SJSA1 (cell line): ENCODE data around the gene OSER1. TPM values are rescaled to one million over a fixed set of nuclear protein-coding genes. Genes with fewer than 3 reads are reported as not detected.

ENCODE experiments used
- DNase-seq, 2 experiments: peaks; one replicate each; pipeline ENCODE4 v3.0.0-alpha.2; 2015 to 2020; ENCODE audit warnings: low spot score in 2 of 2, low read depth in 1 of 2
- H3K27ac ChIP-seq: fragments of 250-450 bp; sonication (Bioruptor Pico); 2 replicates; pipeline ENCODE4 v1.5.1; 2020; ENCODE audit warnings: mild to moderate bottlenecking, moderate library complexity
- H3K27me3 ChIP-seq: fragments of 250-450 bp; sonication (Bioruptor Pico); replicated peaks from 2 replicates; pipeline ENCODE4 v1.5.1; 2020; ENCODE audit warnings: mild to moderate bottlenecking, moderate library complexity
- H3K36me3 ChIP-seq: fragments of 250-450 bp; sonication (Bioruptor Pico); 2 replicates; pipeline ENCODE4 v1.5.1; 2020; ENCODE audit warnings: mild to moderate bottlenecking
- H3K4me1 ChIP-seq: fragments of 250-450 bp; sonication (Bioruptor Pico); replicated peaks from 2 replicates; pipeline ENCODE4 v1.6.1; 2021; ENCODE audit warnings: mild to moderate bottlenecking
- H3K4me3 ChIP-seq: fragments of 250-450 bp; sonication (Bioruptor Pico); 2 replicates; pipeline ENCODE4 v1.5.1; 2020; ENCODE audit warnings: mild to moderate bottlenecking
- H3K9me3 ChIP-seq: fragments of 250-450 bp; sonication (Bioruptor Pico); replicated peaks from 2 replicates; pipeline ENCODE4 v1.5.1; 2020; ENCODE audit warnings: mild to moderate bottlenecking
- total RNA-seq: library from RNA; depleted of rRNA; stranded (reverse); fragments of >200 nt; shearing (Covaris generic); gene quantifications from 2 replicates; pipeline ENCODE4 v1.2.3, GENCODE V29; 2014

OSER1 gene
- total RNA-seq, 1 experiment from 2014 or later = 58.7 TPM

DNA sequence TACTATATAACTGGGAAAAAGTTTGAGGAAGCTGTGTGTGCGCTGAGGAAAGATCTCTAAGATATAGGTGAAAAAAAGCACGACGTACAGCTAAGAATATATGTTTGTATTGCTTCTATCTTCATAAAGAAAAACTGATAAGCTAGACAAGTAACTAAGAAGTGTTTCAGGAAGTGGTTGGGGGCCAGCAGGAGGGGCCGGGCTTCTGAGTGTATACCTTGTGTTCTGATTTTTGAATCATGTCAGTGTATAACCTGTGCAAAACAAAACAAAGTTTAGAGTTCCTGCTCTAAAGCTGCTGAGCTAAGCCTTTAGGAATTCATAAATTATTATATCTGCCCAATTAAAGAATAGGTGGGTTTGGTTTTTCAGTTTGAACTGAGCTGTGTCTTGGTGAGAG is 7.9 kb upstream of the OSER1 start:
- Histone ChIP-seq H3K27me3 (no peaks in the 10 kb centered on the region), H3K36me3 (no peaks in the 10 kb centered on the region), H3K4me3 (no peak overlapping the region), H3K27ac (no peak overlapping the region), H3K9me3 (no peaks in the 10 kb centered on the region), H3K4me1 (no peaks in the 10 kb centered on the region)
- DNase-seq = no peak

DNA sequence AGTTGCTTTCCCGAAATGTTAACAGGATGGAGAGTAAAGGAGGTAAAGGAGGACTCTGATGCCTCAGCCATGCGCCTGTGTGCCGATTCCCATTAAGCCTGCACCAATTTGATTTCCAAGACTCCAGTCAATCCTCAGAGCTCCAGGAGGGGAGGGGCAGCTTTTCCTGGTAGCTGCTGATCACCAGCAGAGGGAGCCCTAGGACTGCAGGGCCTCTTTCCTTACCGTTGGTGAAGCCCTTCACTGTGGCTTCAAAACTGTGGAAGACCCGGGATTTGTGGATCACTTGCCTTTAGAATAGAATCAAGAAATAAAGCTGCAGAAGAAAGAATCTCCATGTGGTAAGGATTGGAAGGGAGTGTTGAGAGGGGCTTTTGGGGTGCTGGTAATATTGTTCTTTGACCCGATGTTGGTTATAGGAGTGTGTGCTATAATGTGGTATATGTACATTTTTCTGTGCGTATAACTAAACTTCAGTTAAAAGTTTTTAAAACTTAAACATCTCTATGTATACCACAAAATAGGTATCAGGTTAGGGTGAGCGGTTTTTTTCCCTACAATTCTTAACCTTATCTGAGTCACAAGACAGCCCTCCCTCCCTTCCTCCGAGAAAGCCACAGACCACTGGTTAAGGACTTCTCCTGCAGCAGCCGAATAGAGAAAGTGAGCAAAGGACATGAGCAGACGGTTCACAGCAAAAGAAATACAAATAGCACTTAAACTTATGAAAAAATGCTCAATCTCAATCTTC is 6.9 kb upstream of the OSER1 start:
- no peak overlapping the region for H3K27ac ChIP-seq
- no peak overlapping the region for H3K4me3 ChIP-seq
- H3K4me1 ChIP-seq = no peaks in the 10 kb centered on the region
- H3K27me3 ChIP-seq = no peaks in the 10 kb centered on the region
- no peaks in the 10 kb centered on the region for H3K36me3 ChIP-seq
- peak; percentile 58 to 76 for DNase-seq
- H3K9me3 ChIP-seq = no peaks in the 10 kb centered on the region

DNA sequence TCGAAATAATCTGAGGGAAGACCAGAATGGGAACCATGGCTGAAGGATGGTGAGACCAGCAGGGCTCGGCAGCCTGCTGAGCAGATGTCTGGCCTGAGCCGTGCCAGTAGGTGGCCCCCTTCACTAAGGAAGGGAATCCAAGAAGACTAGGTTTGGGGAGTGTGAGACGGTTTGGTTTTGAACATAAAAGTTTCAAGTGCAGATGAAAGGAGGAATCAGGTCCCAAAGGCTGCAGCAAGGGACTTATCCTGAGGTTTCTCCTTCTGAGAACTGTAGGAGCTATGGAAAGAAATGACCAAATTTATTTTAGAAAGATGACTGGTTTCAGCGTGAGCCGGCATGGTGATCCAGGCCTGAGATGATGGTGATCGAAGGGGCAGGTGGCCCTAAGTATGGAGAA is 4.6 kb upstream of the OSER1 start:
- peak; percentile 36 to 66 for DNase-seq
- Histone ChIP-seq H3K36me3 (peaks cover 4% of the 10 kb centered on the region), H3K27me3 (no peaks in the 10 kb centered on the region), H3K4me1 (peaks cover 8% of the 10 kb centered on the region), H3K27ac (no peak overlapping the region), H3K9me3 (no peaks in the 10 kb centered on the region), H3K4me3 (no peak overlapping the region)

DNA sequence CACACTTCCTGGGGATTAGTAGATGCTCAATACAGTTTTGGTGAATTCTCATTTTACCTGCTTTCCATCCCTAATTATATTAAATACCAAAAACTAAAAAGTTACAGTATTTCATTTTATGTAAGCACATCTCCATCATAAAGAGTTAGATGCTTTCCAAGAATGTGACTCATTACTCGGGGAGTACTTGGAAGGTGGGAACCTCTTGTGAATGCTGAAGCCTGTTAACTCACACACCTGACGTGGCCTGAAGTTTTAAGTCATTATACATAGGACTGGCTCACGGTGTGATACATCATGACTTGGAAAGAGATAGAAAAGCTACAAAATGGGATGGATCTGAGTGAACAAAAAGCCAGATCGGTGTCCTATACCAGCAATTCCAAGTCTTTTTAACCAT is 2.2 kb upstream of the OSER1 start:
- no peak overlapping the region for H3K4me3 ChIP-seq
- H3K27me3 ChIP-seq = no peaks in the 10 kb centered on the region
- H3K27ac ChIP-seq = no peak overlapping the region
- no peak for DNase-seq
- H3K36me3 ChIP-seq = peaks cover 6% of the 10 kb centered on the region
- H3K4me1 ChIP-seq = peaks cover 23% of the 10 kb centered on the region
- no peaks in the 10 kb centered on the region for H3K9me3 ChIP-seq

DNA sequence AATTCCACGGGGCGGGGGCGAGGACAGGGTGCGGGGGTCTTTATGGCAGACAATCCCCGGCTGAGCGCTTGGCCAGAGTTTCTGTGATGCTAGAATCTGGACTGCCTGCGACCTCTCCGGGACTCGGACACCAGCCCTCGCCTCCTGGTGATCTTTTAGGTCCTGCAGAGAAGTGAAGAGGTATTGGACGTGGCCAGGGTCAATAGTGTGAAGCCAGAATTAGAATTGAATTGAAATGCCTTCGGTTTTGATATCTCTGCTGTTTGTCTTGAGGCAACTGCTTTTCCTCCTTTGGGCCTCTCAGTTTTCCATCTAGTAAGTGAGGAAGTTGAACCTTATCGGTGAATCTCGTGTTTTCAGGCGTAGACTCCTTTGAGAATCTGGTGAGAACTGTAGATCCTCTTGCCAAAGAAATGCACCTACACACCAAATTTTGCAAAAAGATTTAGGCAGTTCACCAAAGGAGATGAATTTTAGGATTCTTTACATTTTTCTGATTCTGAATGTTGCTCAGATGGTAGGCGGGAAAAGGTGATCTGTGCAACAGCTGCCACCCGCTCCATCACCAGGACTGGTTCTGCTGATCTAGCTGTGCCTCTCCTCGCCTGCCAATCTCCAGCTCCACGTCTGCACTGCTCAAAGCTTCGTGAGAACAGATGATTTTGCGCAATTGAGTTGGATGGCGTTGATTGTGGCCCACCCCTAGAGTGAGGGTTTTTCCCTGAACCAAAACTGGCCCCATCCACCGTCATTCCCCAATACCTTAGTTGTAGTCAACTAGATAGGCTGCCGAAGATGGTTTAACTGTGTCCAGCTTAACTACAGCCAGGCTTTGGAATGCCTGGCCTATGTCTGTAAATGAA is 837 bp upstream of the OSER1 start:
- peak overlapping the region; percentile 60 for H3K27ac ChIP-seq
- H3K27me3 ChIP-seq = no peaks in the 10 kb centered on the region
- H3K4me1 ChIP-seq = peaks cover 31% of the 10 kb centered on the region
- DNase-seq = no peak
- H3K4me3 ChIP-seq = peak overlapping the region; percentile 89
- no peaks in the 10 kb centered on the region for H3K9me3 ChIP-seq
- H3K36me3 ChIP-seq = peaks cover 14% of the 10 kb centered on the region

- peak; percentile 50 to 51 for DNase-seq
- Histone ChIP-seq H3K27ac (peak overlapping the region; percentile 81), H3K4me3 (peak overlapping the region; percentile 89), H3K9me3 (no peaks in the 10 kb centered on the region), H3K27me3 (no peaks in the 10 kb centered on the region), H3K36me3 (peaks cover 27% of the 10 kb centered on the region), H3K4me1 (peaks cover 44% of the 10 kb centered on the region)
Observed at GRCh38 chr20:44209686-44210405, 725 bp downstream of the OSER1 start.

GRCh38 chr20:44208770-44209169 is 1.8 kb downstream of the OSER1 start:
- Histone ChIP-seq H3K9me3 (no peaks in the 10 kb centered on the region), H3K4me3 (peak overlapping the region; percentile 89), H3K36me3 (peaks cover 28% of the 10 kb centered on the region), H3K4me1 (peaks cover 52% of the 10 kb centered on the region), H3K27me3 (no peaks in the 10 kb centered on the region), H3K27ac (peak overlapping the region; percentile 81; the same call in 1 of the 2 replicates)
- peak in 1 of 2 experiments; percentile 35 for DNase-seq

DNA sequence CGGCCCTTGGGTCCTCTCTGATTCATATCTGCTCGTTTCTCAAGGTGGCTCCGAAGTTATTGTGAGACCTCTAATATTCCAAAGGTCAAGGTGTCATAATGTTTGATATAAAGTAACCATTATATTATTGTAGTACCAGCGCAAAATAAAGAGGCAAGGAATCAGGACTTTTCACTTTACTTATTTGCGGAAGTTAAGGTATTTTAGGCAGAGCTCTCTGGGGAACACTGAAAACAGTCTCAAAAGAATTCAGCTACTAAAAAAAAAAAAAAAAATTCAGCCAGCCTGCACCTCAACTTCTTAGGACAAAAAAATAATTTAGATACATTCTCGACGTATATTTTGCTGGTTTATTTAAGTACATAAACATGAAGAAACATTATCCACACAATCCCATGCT is 2.4 kb downstream of the OSER1 start:
- Histone ChIP-seq H3K27me3 (no peaks in the 10 kb centered on the region), H3K4me1 (peaks cover 58% of the 10 kb centered on the region), H3K4me3 (no peak overlapping the region), H3K9me3 (no peaks in the 10 kb centered on the region), H3K36me3 (peaks cover 28% of the 10 kb centered on the region), H3K27ac (no peak overlapping the region)
- DNase-seq = no peak

- H3K27me3 ChIP-seq = no peaks in the 10 kb centered on the region
- no peak for DNase-seq
- no peak overlapping the region for H3K27ac ChIP-seq
- no peak overlapping the region for H3K4me3 ChIP-seq
- H3K36me3 ChIP-seq = peaks cover 35% of the 10 kb centered on the region
- no peaks in the 10 kb centered on the region for H3K9me3 ChIP-seq
- H3K4me1 ChIP-seq = peaks cover 66% of the 10 kb centered on the region
Observed at GRCh38 chr20:44207126-44207723, 3.3 kb downstream of the OSER1 start.

DNA sequence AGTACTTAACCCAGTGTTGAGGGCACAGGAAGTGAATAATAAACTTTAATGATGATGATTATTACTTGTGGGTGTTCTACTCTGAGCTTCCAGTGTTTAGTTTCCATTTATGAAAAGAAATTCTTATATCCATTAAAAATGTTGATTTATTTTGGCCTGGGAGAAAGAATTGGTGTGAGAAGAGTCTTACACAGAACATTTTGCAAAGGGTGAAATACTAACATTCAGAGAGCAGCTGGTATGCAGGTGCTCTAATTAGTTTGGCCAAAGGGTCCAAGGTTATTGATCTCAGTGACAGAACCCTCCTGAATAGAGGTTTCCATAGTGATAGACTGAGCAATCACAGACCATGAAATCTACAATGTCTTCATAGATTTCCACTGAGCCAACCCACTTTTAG is 4.4 kb downstream of the OSER1 start:
- H3K4me1 ChIP-seq = peaks cover 68% of the 10 kb centered on the region
- H3K36me3 ChIP-seq = peaks cover 46% of the 10 kb centered on the region
- no peaks in the 10 kb centered on the region for H3K27me3 ChIP-seq
- H3K4me3 ChIP-seq = no peak overlapping the region
- H3K27ac ChIP-seq = no peak overlapping the region
- no peaks in the 10 kb centered on the region for H3K9me3 ChIP-seq
- no peak for DNase-seq

GRCh38 chr20:44204832-44205215 is 5.7 kb downstream of the OSER1 start:
- Histone ChIP-seq H3K27me3 (no peaks in the 10 kb centered on the region), H3K4me1 (peaks cover 79% of the 10 kb centered on the region), H3K4me3 (no peak overlapping the region), H3K27ac (peak overlapping the region; percentile 84), H3K36me3 (peaks cover 54% of the 10 kb centered on the region), H3K9me3 (no peaks in the 10 kb centered on the region)
- no peak for DNase-seq

DNA sequence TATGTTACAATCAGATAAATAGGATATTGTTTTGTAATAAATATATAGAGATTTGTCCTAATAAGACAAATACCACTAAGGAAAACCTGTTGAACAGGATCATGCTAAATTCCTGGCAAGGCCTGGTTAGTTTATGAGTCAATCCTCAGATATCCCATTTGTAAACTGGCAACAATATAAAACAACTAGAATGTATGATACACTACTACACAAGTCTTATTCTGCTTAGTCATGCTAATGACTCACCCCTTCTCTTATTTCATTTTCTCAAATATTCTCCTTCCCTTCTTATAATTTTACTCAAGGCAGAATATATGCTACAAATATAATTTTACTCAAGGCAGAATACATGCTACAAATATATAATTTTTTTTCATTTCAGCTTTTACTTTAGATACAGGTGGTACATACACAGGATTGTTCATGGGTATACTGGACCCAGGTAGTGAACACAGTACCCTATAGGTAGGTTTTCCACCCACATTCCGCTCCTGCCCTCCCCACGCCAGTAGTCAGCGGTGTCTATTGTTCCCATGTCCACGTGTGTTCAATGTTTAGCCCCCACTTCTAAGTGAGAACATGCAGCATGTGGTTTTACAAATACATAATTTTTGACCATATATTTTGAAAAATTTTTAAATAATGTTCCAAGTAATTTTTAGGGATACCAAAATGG is 6.3 kb downstream of the OSER1 start:
- Histone ChIP-seq H3K27ac (peak overlapping the region; percentile 84), H3K4me3 (no peak overlapping the region), H3K27me3 (no peaks in the 10 kb centered on the region), H3K36me3 (peaks cover 59% of the 10 kb centered on the region), H3K9me3 (no peaks in the 10 kb centered on the region), H3K4me1 (peaks cover 76% of the 10 kb centered on the region)
- DNase-seq = peak in 1 of 2 experiments; percentile 88

GRCh38 chr20:44203161-44203560 is 7.4 kb downstream of the OSER1 start:
- Histone ChIP-seq H3K4me1 (peaks cover 66% of the 10 kb centered on the region), H3K27ac (peak overlapping the region; percentile 84), H3K9me3 (no peaks in the 10 kb centered on the region), H3K4me3 (no peak overlapping the region), H3K36me3 (peaks cover 67% of the 10 kb centered on the region), H3K27me3 (no peaks in the 10 kb centered on the region)
- peak in 1 of 2 experiments; percentile 18 for DNase-seq
